ENCODE measurements around the gene KDM4C.

GRCh38 chr9:7164440-7165330 lies 406.9 kb downstream of the KDM4C start:
- TF ChIP-seq, protein P1, sequence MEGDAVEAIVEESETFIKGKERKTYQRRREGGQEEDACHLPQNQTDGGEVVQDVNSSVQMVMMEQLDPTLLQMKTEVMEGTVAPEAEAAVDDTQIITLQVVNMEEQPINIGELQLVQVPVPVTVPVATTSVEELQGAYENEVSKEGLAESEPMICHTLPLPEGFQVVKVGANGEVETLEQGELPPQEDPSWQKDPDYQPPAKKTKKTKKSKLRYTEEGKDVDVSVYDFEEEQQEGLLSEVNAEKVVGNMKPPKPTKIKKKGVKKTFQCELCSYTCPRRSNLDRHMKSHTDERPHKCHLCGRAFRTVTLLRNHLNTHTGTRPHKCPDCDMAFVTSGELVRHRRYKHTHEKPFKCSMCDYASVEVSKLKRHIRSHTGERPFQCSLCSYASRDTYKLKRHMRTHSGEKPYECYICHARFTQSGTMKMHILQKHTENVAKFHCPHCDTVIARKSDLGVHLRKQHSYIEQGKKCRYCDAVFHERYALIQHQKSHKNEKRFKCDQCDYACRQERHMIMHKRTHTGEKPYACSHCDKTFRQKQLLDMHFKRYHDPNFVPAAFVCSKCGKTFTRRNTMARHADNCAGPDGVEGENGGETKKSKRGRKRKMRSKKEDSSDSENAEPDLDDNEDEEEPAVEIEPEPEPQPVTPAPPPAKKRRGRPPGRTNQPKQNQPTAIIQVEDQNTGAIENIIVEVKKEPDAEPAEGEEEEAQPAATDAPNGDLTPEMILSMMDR (IDR thresholded peaks at IDR 0.05) = no peak
- TF ChIP-seq POLR2A (IDR thresholded peaks at IDR 0.05) = no peak

Data from thyroid gland (tissue), 4 donors.